ENCODE results near the gene TIFAB.

The TIFAB gene

GRCh38 chr5:135457424-135458071, 5.4 kb upstream of the TIFAB start:
- peak; percentile 60 for DNase-seq

GRCh38 chr5:135456238-135457099, 4.3 kb upstream of the TIFAB start:
- DNase-seq: no peak

- DNase-seq: no peak
Observed at GRCh38 chr5:135455876-135456237, 3.7 kb upstream of the TIFAB start.

- no peak for DNase-seq
Observed at GRCh38 chr5:135454946-135455345, 2.8 kb upstream of the TIFAB start.

- DNase-seq: no peak
Observed at GRCh38 chr5:135453613-135454012, 1.5 kb upstream of the TIFAB start.

GRCh38 chr5:135451581-135452320, 400 bp downstream of the TIFAB start:
- DNase-seq: no peak

GRCh38 chr5:135450952-135451351, 1.2 kb downstream of the TIFAB start:
- DNase-seq: no peak

GRCh38 chr5:135450336-135450735, 1.8 kb downstream of the TIFAB start:
- no peak for DNase-seq

GRCh38 chr5:135449644-135450043, 2.5 kb downstream of the TIFAB start:
- no peak for DNase-seq

- no peak for DNase-seq
Observed at GRCh38 chr5:135448791-135449507, 3.2 kb downstream of the TIFAB start.

GRCh38 chr5:135448071-135448739, 3.9 kb downstream of the TIFAB start:
- no peak for DNase-seq

- no peak for DNase-seq
Observed at GRCh38 chr5:135447298-135447929, 4.7 kb downstream of the TIFAB start, which contains the start of gene DCANP1. DCANP1 (minus strand) TSS chr5:135447348; CDS start chr5:135447108, 240 bp downstream.

- DNase-seq: no peak
Observed at GRCh38 chr5:135446615-135447014, 5.5 kb downstream of the TIFAB start.

- DNase-seq: no peak
Observed at GRCh38 chr5:135446206-135446605, 5.9 kb downstream of the TIFAB start.

GRCh38 chr5:135445306-135445985, 6.7 kb downstream of the TIFAB start:
- no peak for DNase-seq

- no peak for DNase-seq
Observed at GRCh38 chr5:135444881-135445280, 7.3 kb downstream of the TIFAB start.

- no peak for DNase-seq
Observed at GRCh38 chr5:135444360-135444759, 7.8 kb downstream of the TIFAB start.

GRCh38 chr5:135443161-135443960, 8.8 kb downstream of the TIFAB start:
- no peak for DNase-seq

- DNase-seq: no peak
Observed at GRCh38 chr5:135442431-135443160, 9.6 kb downstream of the TIFAB start.

- no peak for DNase-seq
Observed at GRCh38 chr5:135441919-135442318, 10.2 kb downstream of the TIFAB start.

Measured in activated T-cell treated with anti-CD3 and anti-CD28 coated beads, Interleukin-2, amount 50 U/mL, for 1 hour (primary cell).